Neutrophil (primary cell): ENCODE measurements around the gene MOG.

Experiments used
- H3K27ac ChIP-seq: fragments of 200-600 bp; sonication (generic); 2 replicates; pipeline ENCODE4 v1.5.1; 2016; ENCODE audit warnings: mild to moderate bottlenecking, moderate library complexity
- H3K27me3 ChIP-seq: fragments of 200-600 bp; sonication (generic); 2 replicates; pipeline ENCODE4 v1.6.0; 2016; ENCODE audit warnings: mild to moderate bottlenecking
- H3K36me3 ChIP-seq: fragments of 200-600 bp; sonication (generic); 2 replicates; pipeline ENCODE4 v1.5.1; 2017
- H3K4me1 ChIP-seq, 2 experiments: fragments of 200-600 bp in 1 of 2; sonication (generic) in 1 of 2; 1 replicate in 1 of 2; 2 replicates in 1 of 2; pipeline versions ENCODE4 v1.5.1 to v1.6.1; 2013 to 2016; ENCODE audit warnings: low read depth in 1 of 2, low read length in 1 of 2, mild to moderate bottlenecking in 1 of 2, moderate library complexity in 1 of 2; ENCODE audit not compliant: control insufficient read depth in 1 of 2, insufficient read depth in 1 of 2
- H3K4me3 ChIP-seq, 2 experiments: fragments of 200-600 bp in 1 of 2; sonication (generic) in 1 of 2; 1 replicate in 1 of 2; 2 replicates in 1 of 2; pipeline ENCODE4 v1.5.1; 2013 to 2016; ENCODE audit warnings: low read depth in 1 of 2, low read length in 1 of 2, mild to moderate bottlenecking in 1 of 2, moderate library complexity in 1 of 2
- H3K9me3 ChIP-seq: fragments of 200-600 bp; sonication (generic); 2 replicates; pipeline ENCODE4 v1.5.1; 2016
- TF ChIP-seq, protein P1 (sequence below): fragments of 200-600 bp; sonication (generic); IDR thresholded peaks from 2 replicates; pipeline ENCODE4 v1.5.1; 2016; ENCODE audit warnings: antibody characterized with exemption

Gene MOG

GRCh38 chr6:29631860-29632731 is 24.8 kb upstream of the MOG start:
- peaks cover 31 to 41% of the 10 kb centered on the region in 2 experiments for H3K4me1 ChIP-seq

DNA sequence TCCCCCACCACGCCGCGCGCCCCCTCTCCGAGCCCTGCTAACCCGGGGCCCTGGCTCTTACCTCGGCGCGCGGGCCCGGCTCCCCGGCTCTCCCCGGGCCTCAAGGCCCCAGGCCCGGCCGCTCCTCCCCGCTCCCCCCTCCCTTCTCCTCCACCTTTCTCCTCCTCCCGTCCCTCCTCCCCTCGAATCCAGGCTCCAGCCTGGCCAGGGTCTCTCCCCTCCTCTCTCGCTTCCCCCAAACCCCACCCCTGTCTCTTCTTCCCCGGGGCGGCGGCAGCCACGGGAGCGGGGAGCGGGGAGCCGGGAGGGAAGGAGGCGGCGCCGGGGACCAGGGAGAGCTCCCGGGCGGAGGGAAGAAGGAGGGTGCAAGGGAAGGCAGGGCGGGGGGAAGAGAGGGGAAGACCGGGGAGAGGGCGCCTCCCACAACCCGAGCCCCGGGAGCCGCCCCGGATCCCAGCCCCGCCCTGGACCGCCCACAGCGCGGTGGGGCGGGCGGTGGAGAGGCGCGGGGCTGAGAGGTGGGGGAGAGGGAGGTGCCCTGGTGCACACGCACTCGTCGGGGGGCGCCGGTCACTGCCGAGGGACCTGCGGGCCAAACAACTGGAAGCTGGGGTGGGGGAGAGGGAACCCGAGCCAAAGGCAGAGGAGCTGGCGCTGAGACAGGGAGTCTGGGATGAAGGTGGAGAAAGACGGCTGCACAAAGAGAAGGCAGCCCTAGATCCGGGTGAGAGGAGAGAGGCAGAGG is 23.9 kb upstream of the MOG start, which contains the start of gene GABBR1:
Gene GABBR1, minus strand, starts transcription at position 395 of the 745 bp plus-strand sequence. CDS start 798 bp downstream, outside the sequence.
- Histone ChIP-seq H3K4me1 (peaks cover 25 to 33% of the 10 kb centered on the region in 2 experiments), H3K27ac (no peak within 1 kb of the TSS)

More at GRCh38 chr6:29631860-29632731, 24.8 kb upstream of the MOG start:
- Histone ChIP-seq H3K27me3 (peaks cover 89% of the 10 kb centered on the region), H3K36me3 (no peaks in the 10 kb centered on the region), H3K4me3 (peak overlapping the region; percentile 57 to 91), H3K9me3 (no peaks in the 10 kb centered on the region), H3K27ac (no peak overlapping the region)
- TF ChIP-seq, protein P1, sequence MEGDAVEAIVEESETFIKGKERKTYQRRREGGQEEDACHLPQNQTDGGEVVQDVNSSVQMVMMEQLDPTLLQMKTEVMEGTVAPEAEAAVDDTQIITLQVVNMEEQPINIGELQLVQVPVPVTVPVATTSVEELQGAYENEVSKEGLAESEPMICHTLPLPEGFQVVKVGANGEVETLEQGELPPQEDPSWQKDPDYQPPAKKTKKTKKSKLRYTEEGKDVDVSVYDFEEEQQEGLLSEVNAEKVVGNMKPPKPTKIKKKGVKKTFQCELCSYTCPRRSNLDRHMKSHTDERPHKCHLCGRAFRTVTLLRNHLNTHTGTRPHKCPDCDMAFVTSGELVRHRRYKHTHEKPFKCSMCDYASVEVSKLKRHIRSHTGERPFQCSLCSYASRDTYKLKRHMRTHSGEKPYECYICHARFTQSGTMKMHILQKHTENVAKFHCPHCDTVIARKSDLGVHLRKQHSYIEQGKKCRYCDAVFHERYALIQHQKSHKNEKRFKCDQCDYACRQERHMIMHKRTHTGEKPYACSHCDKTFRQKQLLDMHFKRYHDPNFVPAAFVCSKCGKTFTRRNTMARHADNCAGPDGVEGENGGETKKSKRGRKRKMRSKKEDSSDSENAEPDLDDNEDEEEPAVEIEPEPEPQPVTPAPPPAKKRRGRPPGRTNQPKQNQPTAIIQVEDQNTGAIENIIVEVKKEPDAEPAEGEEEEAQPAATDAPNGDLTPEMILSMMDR, result no peak

GRCh38 chr6:29633534-29633905 is 23.4 kb upstream of the MOG start:
- no peaks in the 10 kb centered on the region for H3K36me3 ChIP-seq
- H3K4me1 ChIP-seq, result peaks cover 23 to 33% of the 10 kb centered on the region in 2 experiments
- H3K9me3 ChIP-seq, result no peaks in the 10 kb centered on the region
- H3K27ac ChIP-seq, result no peak overlapping the region
- TF ChIP-seq, protein P1, result no peak
- H3K4me3 ChIP-seq, result peak overlapping the region; percentile 57 to 91
- H3K27me3 ChIP-seq, result peaks cover 75% of the 10 kb centered on the region

More for the DNA sequence above, 23.9 kb upstream of the MOG start, which contains the start of gene GABBR1:
- H3K4me3 ChIP-seq, result peak within 1 kb of the TSS; percentile 57 to 91
- H3K9me3 ChIP-seq, result no peaks in the 10 kb centered on the region
- H3K36me3 ChIP-seq, result no peaks in the 10 kb centered on the region
- H3K27me3 ChIP-seq, result peaks cover 80% of the 10 kb centered on the region
- TF ChIP-seq, protein P1, result no peak

- H3K4me1 ChIP-seq, result peaks cover 7 to 14% of the 10 kb centered on the region in 2 experiments
- TF ChIP-seq, protein P1, result no peak
- no peak overlapping the region for H3K4me3 ChIP-seq
- peaks cover 61% of the 10 kb centered on the region for H3K27me3 ChIP-seq
- no peaks in the 10 kb centered on the region for H3K9me3 ChIP-seq
- no peak overlapping the region for H3K27ac ChIP-seq
- no peaks in the 10 kb centered on the region for H3K36me3 ChIP-seq
Observed at GRCh38 chr6:29637247-29637646, 19.6 kb upstream of the MOG start.

DNA sequence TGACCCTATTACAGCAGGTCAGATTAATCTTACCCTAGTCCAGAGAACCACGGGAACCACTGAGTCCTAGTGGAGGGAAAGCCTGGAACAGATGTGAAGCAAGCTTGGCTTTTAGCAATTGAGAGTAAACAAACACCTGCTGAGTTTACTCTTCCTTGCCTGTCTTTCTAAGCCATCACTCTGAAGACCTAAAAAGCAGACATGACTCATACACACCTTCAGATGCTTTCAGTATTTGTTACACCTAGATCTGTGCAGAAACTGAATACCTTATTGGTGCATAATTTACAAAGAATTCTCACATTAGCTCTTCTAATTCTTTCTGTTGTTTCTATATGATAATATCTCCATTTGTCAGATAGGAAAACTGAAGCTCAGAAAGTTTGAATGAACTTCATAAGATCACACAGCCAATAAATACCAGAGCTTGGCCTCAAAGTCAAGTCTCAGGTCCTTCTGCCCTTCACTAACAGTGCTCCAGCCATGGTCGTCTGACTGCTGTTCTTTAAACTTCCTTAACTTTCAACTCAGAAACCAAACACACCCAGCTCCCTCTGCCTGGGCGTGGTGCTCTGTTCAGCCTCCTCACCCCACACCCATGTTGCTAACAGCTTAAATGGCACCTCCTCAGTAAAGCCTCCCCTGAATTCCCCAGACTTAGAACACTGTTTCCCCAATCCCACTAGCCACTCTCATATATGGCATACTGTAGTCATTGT is 15.3 kb upstream of the MOG start:
- Histone ChIP-seq H3K9me3 (no peaks in the 10 kb centered on the region), H3K27me3 (peaks cover 35% of the 10 kb centered on the region), H3K36me3 (no peaks in the 10 kb centered on the region), H3K4me3 (no peak overlapping the region), H3K27ac (no peak overlapping the region), H3K4me1 (no peaks in the 10 kb centered on the region)
- TF ChIP-seq, protein P1, result no peak
